Measurements from ENCODE around the gene MRPL49. TPM values are rescaled to one million over a fixed set of nuclear protein-coding genes. Genes with fewer than 3 reads are reported as not detected.

Gene MRPL49
- total RNA-seq, 1 experiment from 2014 or later = 55.9 TPM

GRCh38 chr11:65104628-65105027 lies 17.5 kb upstream of the MRPL49 start:
- no peak for ATAC-seq
- ChIA-PET CTCF (no interaction called here), POLR2A (no interaction called here)
- DNase-seq (ENCODE audit: low spot score) = no peak
- no peak overlapping the region for H3K4me3 Mint-ChIP-seq
- peaks cover 3% of the 10 kb centered on the region; the same call in 1 of the 2 replicates for H3K36me3 Mint-ChIP-seq
- TF ChIP-seq IRF2 (CRISPR knock-in tag; IDR thresholded peaks at IDR 0.05; ENCODE audit: borderline replicate concordance, low read depth) (no peak), IRF1 (CRISPR knock-in tag; IDR thresholded peaks at IDR 0.05) (no peak), STAT6 (CRISPR knock-in tag; conservative IDR thresholded peaks at IDR 0.05; ENCODE audit: low read depth) (no peak), ZSCAN18 (CRISPR knock-in tag; IDR thresholded peaks at IDR 0.05) (no peak), E2F4 (CRISPR knock-in tag; IDR thresholded peaks at IDR 0.05; ENCODE audit: borderline replicate concordance, low read depth) (no peak), JAZF1 (CRISPR knock-in tag; IDR thresholded peaks at IDR 0.05) (no peak), ETV6 (CRISPR knock-in tag; IDR thresholded peaks at IDR 0.05) (no peak), USF1 (CRISPR knock-in tag; IDR thresholded peaks at IDR 0.05) (no peak), EMX1 (CRISPR knock-in tag; IDR thresholded peaks at IDR 0.05) (no peak), AFF4 (CRISPR knock-in tag; IDR thresholded peaks at IDR 0.05; ENCODE audit: borderline replicate concordance) (no peak), ATF2 (CRISPR knock-in tag; IDR thresholded peaks at IDR 0.05; ENCODE audit: borderline replicate concordance, low read depth) (no peak), PREB (CRISPR knock-in tag; IDR thresholded peaks at IDR 0.05; ENCODE audit: borderline replicate concordance) (no peak)
- H3K27me3 Mint-ChIP-seq (ENCODE audit: low read depth) = no peaks in the 10 kb centered on the region
- no peak overlapping the region for H3K27ac Mint-ChIP-seq
- H3K9me3 Mint-ChIP-seq = no peaks in the 10 kb centered on the region
- H3K4me1 Mint-ChIP-seq = no peaks in the 10 kb centered on the region

Measured in WTC11 (cell line).